Ascending aorta (tissue), 2 donors: ENCODE measurements around the gene CHMP5. TPM values are rescaled to one million over a fixed set of nuclear protein-coding genes. Genes with fewer than 3 reads are reported as not detected.
"Not testable (repeated sequence)": the region's sequence is repeated elsewhere in the genome, so short reads cannot be mapped to it uniquely, and the experiment has no call there.

Experiments
- DNase-seq, 2 donors: peaks; one replicate each; pipeline ENCODE4 v3.0.0-alpha.2; 2019; ENCODE audit warnings: low spot score in 2 of 2
- H3K27ac ChIP-seq, 2 donors: fragments of 200-600 bp; sonication (generic); one replicate each; pipeline ENCODE4 v1.5.1; 2016 to 2017; ENCODE audit warnings: mild to moderate bottlenecking in 1 of 2
- H3K27me3 ChIP-seq: fragments of 200-600 bp; sonication (generic); one replicate; pipeline ENCODE4 v1.5.1; 2017
- H3K36me3 ChIP-seq, 2 donors: fragments of 200-600 bp; sonication (generic); one replicate each; pipeline ENCODE4 v1.5.1; 2016
- H3K4me1 ChIP-seq, 2 donors: fragments of 200-600 bp; sonication (generic); one replicate each; pipeline ENCODE4 v1.5.1; 2016 to 2017; ENCODE audit warnings: mild to moderate bottlenecking in 1 of 2
- H3K4me3 ChIP-seq, 2 donors: fragments of 200-600 bp; sonication (generic); one replicate each; pipeline ENCODE4 v1.5.1; 2016 to 2017; ENCODE audit warnings: mild to moderate bottlenecking in 1 of 2
- H3K9me3 ChIP-seq, 2 donors: fragments of 200-600 bp; sonication (generic); one replicate each; pipeline ENCODE4 v1.5.1; 2016
- intact Hi-C: fragments of 100-400 bp; cut with DNase I; formaldehyde crosslinking; loops from one replicate; pipeline ENCODE4 v1.15.1; 2023
- total RNA-seq: library from RNA; depleted of rRNA; stranded (reverse); fragments of >200 nt; gene quantifications from one replicate; pipeline ENCODE4 v1.1.0, GENCODE V29; 2016
- TF ChIP-seq, protein P1 (sequence below), 3 experiments: fragments of 200-600 bp in 2 of 3; fragments of 450-650 bp in 1 of 3; sonication (generic) in 2 of 3; IDR thresholded peaks; one replicate each; pipeline ENCODE4 v1.5.1; 2016 to 2019; ENCODE audit warnings: antibody characterized with exemption in 3 of 3, mild to moderate bottlenecking in 1 of 3, moderate library complexity in 1 of 3

CHMP5 gene
- total RNA-seq, 1 donor from 2014 or later = 47.5 TPM

DNA sequence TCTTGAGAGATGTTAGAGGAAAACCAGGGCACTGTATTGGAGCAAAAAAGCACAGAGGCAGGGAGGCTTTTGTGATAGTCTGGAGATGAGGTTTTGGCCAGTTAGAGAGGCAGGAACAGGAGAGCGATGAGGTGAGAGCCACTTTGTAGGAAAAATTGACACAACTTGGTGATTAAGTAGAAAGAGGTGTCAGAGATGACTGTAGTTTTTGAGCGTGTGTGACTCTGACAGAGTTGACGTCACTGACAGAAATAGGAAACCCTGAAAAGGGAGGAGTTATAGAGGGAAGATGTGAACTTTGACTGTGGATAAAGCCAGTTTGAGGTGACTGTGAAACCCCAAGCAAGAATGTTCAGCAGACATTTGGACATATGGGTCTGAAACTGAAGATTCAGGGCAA, 41.2 kb downstream of the CHMP5 start:
- H3K27me3 ChIP-seq = no peaks in the 10 kb centered on the region
- H3K27ac ChIP-seq = no peak overlapping the region
- H3K4me1 ChIP-seq = no peaks in the 10 kb centered on the region
- intact Hi-C loops = no loop called here
- TF ChIP-seq, protein P1, sequence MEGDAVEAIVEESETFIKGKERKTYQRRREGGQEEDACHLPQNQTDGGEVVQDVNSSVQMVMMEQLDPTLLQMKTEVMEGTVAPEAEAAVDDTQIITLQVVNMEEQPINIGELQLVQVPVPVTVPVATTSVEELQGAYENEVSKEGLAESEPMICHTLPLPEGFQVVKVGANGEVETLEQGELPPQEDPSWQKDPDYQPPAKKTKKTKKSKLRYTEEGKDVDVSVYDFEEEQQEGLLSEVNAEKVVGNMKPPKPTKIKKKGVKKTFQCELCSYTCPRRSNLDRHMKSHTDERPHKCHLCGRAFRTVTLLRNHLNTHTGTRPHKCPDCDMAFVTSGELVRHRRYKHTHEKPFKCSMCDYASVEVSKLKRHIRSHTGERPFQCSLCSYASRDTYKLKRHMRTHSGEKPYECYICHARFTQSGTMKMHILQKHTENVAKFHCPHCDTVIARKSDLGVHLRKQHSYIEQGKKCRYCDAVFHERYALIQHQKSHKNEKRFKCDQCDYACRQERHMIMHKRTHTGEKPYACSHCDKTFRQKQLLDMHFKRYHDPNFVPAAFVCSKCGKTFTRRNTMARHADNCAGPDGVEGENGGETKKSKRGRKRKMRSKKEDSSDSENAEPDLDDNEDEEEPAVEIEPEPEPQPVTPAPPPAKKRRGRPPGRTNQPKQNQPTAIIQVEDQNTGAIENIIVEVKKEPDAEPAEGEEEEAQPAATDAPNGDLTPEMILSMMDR (IDR thresholded peaks at IDR 0.05) = no peak
- peaks cover 88 to 99% of the 10 kb centered on the region in 2 donors for H3K36me3 ChIP-seq
- H3K4me3 ChIP-seq = no peak overlapping the region
- no peak for DNase-seq
- no peaks in the 10 kb centered on the region for H3K9me3 ChIP-seq

DNA sequence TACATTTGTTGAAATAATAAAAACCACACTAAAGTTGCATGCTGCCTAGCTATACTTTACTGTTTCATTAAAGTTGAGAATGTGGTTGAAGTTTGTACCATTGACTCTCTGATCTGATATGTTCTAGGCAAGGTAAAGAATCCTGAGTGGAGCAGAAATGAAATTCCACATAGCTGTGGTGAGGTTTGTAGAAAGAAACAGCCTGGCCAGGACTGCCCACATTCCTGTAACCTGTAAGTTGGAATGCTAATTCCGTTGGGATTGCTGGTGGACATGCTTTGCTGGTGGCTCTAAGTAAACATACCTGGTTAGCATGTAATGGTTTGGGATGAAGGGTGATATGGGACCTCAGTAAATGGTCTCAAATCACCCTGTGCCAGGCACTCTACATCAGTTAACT, 42.2 kb downstream of the CHMP5 start:
- H3K4me1 ChIP-seq = no peaks in the 10 kb centered on the region
- intact Hi-C loops = no loop called here
- DNase-seq = no peak
- no peak overlapping the region for H3K27ac ChIP-seq
- H3K4me3 ChIP-seq = no peak overlapping the region
- H3K36me3 ChIP-seq = peaks cover 89 to 99% of the 10 kb centered on the region in 2 donors
- TF ChIP-seq, protein P1 (IDR thresholded peaks at IDR 0.05) = no peak
- H3K27me3 ChIP-seq = no peaks in the 10 kb centered on the region
- H3K9me3 ChIP-seq = no peaks in the 10 kb centered on the region

DNA sequence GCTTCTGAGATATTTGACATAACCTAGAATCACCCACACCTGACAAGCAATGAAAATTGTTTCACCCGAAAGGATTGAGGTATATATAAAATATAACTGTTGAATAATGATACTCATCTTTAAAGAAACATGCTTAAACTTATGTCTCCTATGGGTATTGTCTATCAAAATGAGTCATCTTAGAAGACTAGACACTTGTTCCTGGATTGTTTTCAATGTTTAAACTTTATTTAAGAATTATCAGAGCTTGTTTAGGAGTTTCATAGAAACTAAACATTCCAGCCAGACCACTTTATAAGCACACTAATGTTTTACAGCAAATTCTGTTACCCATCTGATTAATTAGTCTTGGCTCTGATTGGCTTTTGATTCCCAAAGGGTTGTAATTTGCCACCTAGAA, 45.1 kb downstream of the CHMP5 start:
- no peaks in the 10 kb centered on the region for H3K4me1 ChIP-seq
- no peak for DNase-seq
- intact Hi-C loops = no loop called here
- no peak overlapping the region for H3K27ac ChIP-seq
- no peak overlapping the region for H3K4me3 ChIP-seq
- peaks cover 91 to 99% of the 10 kb centered on the region in 2 donors for H3K36me3 ChIP-seq
- TF ChIP-seq, protein P1 (IDR thresholded peaks at IDR 0.05) = no peak
- no peaks in the 10 kb centered on the region for H3K27me3 ChIP-seq
- H3K9me3 ChIP-seq = no peaks in the 10 kb centered on the region

DNA sequence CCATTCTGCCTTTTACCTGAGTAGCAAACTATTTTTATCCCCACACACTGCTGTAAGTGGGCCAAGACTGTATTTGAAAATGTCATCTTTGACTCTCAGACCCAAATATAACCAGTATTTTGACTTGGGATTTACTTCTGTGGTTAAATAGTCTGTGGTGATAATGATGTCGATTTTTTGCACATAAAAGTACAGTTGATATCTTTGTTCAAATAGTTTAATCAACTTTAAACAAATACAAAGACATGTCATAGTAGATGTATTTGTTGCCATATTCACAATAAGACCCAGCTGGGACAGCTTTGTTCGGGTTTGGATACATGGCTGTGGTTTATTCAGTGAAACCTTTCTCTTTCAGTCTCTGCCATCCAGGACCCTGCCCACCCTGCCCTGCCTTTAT, 45.9 kb downstream of the CHMP5 start:
- no peak overlapping the region for H3K27ac ChIP-seq

DNA sequence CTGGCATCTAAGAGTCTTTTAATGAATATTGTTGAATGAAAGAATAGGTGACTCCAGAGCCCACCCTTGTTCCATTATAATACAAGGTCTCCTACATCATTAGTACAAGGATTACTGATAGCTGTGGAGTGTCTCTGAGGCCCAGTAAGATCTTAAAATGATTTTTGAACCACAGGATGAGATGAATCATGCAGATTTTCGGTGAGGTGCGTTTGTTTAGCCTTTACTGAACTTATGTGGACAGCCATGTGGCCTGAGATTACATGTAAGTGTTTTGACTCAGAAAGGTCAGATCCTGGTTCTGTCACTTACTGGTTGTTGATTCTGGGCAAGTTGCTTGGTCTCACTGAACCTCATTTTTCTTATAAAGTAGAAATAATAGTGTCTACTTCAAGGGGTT, 47.1 kb downstream of the CHMP5 start:
- Histone ChIP-seq H3K27ac (no peak overlapping the region), H3K4me1 (no peaks in the 10 kb centered on the region), H3K4me3 (no peak overlapping the region), H3K27me3 (no peaks in the 10 kb centered on the region), H3K36me3 (peaks cover 87 to 94% of the 10 kb centered on the region in 2 donors), H3K9me3 (no peaks in the 10 kb centered on the region)
- TF ChIP-seq, protein P1 (IDR thresholded peaks at IDR 0.05) = no peak
- DNase-seq = no peak
- intact Hi-C loops = no loop called here

More for the DNA sequence above, 45.9 kb downstream of the CHMP5 start:
- no peak for DNase-seq
- TF ChIP-seq, protein P1 (IDR thresholded peaks at IDR 0.05) = no peak
- peaks cover 86 to 99% of the 10 kb centered on the region in 2 donors for H3K36me3 ChIP-seq
- no peaks in the 10 kb centered on the region for H3K4me1 ChIP-seq
- H3K4me3 ChIP-seq = no peak overlapping the region
- H3K27me3 ChIP-seq = no peaks in the 10 kb centered on the region
- intact Hi-C loops = no loop called here
- H3K9me3 ChIP-seq = no peaks in the 10 kb centered on the region

DNA sequence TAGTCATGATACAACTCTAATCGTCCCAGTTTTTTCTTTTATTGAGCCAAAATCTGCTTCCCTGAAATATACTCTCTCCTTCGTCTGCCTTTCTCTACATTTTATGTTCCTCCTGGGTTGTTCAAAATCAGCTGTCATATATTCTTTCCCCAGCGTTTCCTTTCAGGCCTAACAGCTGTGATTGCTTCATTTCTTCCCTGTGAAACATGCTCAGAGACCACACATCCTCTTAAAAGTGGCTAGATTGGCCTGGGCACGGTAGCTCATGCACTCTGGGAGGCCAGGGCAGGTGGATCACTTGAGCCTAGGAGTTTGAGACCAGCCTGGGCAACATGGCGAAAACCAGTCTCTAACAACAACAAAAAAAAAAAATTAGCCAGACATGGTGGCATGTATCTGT, 50.5 kb downstream of the CHMP5 start:
- Histone ChIP-seq H3K27me3 (no peaks in the 10 kb centered on the region), H3K4me1 (peaks cover 0 to 2% of the 10 kb centered on the region in 2 donors), H3K9me3 (no peaks in the 10 kb centered on the region), H3K27ac (no peak overlapping the region), H3K36me3 (peaks cover 79 to 91% of the 10 kb centered on the region in 2 donors), H3K4me3 (no peak overlapping the region)
- no peak for DNase-seq
- TF ChIP-seq, protein P1 (IDR thresholded peaks at IDR 0.05) = no peak
- intact Hi-C loops = no loop called here

DNA sequence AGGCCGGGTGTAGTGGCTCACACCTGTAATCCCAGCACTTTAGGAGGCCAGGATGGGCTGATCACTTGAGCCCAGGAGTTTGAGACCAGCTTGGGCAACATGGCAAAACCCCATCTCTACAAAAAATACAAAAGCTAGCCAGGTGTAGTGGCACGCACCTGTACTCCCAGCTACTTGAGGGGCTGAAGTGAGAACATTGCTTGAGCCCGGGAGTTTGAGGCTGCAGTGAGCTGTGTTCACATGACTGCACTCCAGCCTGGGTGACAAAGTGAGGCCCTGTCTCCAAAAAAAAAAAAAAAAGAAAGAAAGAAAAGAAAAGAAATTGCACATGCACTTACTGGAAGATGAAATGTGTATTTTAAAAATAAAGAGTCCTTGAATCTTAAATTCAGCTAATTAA, 52.3 kb downstream of the CHMP5 start:
- H3K4me3 ChIP-seq, H3K27ac ChIP-seq, H3K27me3 ChIP-seq, H3K4me1 ChIP-seq, DNase-seq, intact Hi-C loops, H3K9me3 ChIP-seq: not testable (repeated sequence)
- H3K36me3 ChIP-seq = peaks cover 75 to 91% of the 10 kb centered on the region in 2 donors
